Tongue (tissue), 2 donors: ENCODE data around the gene GABRB1. TPM values are rescaled to one million over a fixed set of nuclear protein-coding genes. Genes with fewer than 3 reads are reported as not detected.
"Not testable (repeated sequence)": the region's sequence is repeated elsewhere in the genome, so short reads cannot be mapped to it uniquely, and the experiment has no call there.

ENCODE experiments used
- DNase-seq: peaks from one replicate; pipeline ENCODE4 v3.0.0-alpha.2; 2015
- total RNA-seq: library from RNA; depleted of rRNA; stranded (reverse); fragments of >200 nt; gene quantifications from one replicate; pipeline ENCODE4 v1.2.3, GENCODE V29; 2014

The GABRB1 gene
- total RNA-seq, 1 donor from 2014 or later = not detected

DNA sequence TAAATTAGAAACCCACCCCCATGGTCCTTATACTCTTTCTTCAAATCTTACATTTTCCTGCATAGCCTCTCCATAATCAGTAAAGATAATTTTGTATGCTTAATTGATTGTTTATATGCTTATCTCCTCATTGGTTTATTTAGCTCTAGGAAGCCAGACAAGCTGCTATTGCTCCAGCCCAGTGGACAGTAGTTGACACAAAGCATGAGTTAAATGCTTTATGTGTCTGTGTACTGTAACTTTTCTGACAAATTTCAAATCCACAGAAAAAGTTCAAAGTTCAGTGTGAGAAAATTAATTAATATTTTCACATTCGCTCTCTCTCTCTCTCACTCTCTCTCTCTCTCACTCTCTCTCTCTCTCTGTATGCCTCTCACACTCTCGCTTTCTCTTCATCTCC is 181.7 kb downstream of the GABRB1 start:
- no peak for DNase-seq

DNA sequence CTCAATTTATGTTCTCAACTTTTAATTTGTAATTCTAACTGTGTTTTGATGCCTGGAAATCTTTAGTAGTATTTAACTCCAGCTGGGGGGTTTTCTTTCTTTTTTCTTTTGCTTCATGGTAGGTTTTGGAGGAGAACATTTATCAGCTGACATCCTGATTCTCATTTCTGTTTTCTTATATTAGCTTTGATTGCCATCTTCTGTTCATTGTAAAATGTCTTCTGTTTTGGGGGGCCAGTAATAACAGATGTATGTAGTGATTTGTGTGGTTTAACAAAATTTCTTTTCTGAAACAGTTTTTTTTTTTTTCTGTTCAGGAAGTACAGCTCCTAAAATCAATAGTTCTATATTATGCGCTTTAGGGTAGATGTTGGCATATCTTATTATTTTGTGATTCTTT is 182.2 kb downstream of the GABRB1 start:
- no peak for DNase-seq

DNA sequence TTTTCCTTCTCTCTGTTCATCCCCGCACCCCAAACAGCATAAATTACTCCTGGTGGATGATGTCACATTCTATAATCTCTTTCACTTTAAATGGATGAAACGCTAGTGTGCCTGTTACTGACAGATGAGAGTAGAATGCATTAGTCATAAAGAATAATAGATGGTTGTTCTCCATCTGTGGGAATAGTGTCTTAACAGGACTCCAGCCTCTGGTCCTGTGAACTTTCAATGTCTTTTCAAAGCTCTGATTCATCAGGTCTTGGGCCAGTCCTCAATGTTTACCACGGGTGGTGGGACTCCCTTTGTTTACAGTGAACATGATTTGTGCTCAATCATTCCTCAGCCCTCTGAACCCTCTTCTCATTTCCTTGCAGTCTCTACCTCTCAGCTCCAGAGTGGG is 182.6 kb downstream of the GABRB1 start:
- peak; percentile 37 for DNase-seq

DNA sequence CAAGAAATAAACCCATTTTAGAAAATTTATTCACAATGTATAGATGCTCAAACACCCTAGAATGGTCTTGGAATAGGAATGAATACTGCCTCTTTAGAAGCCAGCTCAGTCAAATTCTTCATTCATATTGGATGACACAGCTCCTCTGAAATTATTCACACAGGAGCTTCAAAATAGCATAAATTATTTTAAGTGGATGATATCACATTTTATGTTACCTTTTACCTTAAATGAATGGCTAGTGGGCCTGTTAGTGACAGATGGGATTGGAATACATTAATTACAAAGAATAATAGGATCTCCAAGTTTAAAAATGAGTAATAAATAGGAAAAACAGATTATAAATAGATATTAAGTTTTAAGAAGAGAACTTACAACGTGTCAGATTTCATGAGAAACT is 184.4 kb downstream of the GABRB1 start:
- DNase-seq = no peak

DNA sequence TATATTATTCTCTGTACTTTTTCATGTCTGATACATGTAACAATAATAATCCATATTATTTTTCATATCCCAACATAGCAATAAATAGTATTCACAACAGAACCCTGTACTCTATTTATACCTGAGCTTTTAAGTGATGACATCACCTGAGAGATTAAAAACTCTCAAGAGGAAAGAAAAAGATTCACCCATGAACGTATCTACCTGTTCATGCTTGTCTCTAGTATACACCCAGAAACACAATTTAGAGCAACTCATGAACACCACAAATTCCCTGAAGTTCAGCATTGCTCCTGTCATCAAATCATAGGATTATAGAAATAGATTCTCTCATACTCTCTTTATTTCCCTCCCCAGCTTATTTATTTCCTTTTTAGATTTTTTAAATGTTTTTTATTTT is 185.9 kb downstream of the GABRB1 start:
- no peak for DNase-seq

DNA sequence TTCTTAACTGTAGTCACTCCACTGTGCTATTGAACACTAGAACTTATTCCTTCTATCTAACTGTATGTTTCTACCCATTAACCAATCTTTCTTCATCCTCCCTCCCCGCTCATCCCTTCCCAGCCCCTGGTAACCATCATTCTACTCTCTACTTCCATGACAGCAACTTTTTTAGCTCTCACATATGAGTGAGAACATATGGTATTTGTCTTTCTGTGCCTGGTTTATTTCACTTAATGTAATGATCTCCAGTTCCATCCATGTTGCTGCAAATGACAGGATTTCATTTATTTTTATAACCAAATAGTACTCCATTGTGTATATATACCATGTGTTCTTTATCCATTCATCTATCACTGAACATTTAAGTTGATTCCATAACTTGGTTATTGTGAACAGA is 186.5 kb downstream of the GABRB1 start:
- peak; percentile 20 for DNase-seq

DNA sequence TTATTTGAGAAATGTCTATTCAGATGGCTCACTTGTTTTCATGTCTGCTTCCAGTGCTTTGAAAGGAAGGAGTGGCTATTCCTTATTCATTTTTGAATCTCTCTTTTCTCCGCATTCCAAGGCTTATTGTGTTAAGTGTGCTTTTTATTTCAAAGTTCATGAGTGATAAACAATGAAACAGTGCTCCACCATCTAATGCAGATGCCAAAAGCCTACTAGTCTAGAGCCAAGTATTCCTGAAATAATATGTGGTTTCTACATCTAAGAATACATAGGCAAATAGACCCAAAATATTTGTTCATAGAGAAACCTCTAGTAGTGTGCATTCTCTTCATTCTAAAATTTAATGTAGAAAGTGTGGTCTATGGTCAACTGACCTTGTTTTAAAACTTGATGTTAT is 187.3 kb downstream of the GABRB1 start:
- DNase-seq = no peak

DNA sequence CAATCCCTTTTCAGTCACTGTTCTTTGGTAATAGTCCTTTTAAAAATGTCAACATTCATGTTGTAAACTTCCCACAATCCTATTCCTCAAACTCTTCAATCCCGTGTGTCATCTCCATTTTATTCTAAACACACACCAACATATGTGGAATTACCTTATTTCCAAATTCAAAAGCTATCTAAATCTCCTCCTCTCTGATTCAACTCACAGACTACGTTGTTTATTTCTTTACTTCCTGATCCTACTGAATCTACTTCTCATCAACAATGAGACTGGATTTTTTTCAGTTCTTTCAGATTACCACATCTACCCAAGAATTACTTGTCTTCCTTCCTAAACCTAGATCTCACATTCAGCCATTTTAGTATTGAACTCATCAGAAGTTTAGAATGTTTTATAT is 188.2 kb downstream of the GABRB1 start:
- no peak for DNase-seq

DNA sequence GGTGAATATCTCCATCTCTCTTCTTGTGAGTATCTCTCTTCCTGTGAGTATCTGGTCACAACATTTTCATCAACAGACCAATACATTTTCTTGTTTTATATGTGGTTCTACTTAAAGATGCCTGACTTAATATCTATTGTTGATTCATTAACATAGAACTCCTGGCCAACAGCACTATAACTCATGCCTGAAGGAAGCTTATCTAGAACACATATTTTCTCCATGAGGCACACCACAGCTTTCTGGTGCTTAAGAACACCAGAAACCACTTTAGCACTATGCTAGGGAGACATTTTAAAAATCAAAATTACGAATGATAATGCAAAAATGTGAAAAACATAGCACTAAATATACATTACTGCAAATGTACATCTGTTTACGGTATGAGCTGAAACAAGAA is 190.4 kb downstream of the GABRB1 start:
- DNase-seq = no peak

DNA sequence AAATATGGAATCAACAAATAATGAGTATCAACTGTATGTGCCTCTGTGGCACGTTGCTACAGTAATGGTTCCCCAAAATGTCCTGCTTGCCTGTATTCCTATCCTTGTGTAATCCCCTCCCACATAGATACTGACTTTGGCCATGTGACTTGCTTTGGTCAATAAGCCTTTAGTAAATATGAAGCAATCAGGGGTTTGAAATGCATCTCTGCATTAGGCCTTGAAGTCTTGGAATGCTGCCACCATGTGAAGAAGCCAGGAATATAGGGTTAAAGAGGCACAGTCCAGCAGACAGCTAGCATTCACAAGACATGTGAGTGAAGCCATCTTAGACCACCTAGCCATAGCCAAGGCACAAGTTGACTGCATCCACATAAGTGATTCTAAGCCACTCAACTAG is 190.9 kb downstream of the GABRB1 start:
- no peak for DNase-seq

DNA sequence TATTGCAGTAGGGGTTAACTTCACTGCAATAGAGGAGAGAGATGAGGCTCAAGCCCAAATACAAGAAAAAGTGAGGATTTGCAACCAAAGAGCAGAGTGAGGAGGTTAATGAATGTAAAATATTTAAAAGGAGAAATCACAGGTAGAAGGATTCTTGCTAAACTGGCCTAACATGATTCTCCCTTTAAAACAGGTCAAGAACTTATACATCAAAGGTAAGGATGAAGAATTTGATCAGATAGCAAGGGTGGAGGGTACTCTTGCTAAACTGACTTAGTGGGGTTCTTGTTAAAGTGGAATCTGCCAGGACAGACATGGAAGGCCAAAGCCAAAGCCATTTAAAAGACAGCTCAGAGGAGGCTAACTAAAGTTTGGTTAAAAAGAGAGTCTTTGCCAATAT is 193.0 kb downstream of the GABRB1 start:
- DNase-seq = no peak

DNA sequence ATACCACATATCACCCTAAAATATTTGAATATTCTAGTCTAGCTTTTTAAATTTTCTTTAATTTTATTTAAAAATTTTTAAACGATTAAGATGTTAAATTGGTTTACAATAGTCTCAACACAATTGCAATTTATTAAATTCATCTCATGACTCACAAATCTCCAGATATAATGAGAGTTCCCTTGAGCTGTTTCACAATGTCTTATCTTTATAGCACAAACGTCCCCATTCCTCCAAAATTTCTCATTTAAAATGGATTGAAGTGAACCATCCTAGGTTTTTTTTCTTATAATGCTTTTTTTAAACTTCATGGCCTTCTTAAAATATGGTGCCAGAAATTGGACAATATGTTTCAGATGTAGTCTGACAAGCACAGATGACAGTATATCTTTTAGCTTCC is 204.4 kb downstream of the GABRB1 start:
- DNase-seq = no peak

DNA sequence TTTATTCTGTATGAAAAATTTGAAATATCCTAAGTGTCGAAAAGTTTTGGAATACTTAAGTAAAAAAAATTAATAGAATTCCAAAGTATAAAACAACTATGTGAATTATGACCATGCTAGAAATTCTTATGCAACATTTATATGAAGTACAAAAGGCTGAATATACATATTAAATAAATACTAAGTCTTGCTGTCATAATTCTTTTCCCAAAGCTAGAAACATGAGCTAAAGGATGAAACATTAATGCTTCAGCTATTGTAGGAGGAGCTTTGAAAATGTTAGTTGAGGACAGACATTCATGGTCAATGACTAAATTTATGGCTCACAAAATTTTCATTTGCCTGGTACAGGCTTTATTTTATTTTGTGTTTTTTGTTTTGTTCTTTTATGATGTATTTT is 207.3 kb downstream of the GABRB1 start:
- no peak for DNase-seq

DNA sequence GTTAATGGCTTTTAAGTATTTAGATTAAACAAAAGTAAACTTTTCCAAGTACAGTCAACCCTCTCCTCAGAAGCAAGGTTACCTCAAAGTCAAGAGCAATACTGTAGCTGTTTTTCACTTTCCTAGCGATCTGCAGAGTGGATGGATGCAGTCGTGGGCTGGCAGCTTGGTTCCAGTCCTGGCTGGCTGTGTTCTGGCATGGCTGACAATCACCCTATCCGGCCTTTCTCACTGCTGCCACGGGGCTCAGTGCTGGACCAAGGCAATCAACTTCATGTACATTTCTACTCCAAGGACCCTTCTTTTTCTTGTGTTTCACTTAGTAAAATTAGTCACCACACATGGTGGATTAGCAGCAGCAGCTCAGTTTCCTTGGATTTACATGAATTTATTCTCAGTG is 208.3 kb downstream of the GABRB1 start:
- DNase-seq = no peak

DNA sequence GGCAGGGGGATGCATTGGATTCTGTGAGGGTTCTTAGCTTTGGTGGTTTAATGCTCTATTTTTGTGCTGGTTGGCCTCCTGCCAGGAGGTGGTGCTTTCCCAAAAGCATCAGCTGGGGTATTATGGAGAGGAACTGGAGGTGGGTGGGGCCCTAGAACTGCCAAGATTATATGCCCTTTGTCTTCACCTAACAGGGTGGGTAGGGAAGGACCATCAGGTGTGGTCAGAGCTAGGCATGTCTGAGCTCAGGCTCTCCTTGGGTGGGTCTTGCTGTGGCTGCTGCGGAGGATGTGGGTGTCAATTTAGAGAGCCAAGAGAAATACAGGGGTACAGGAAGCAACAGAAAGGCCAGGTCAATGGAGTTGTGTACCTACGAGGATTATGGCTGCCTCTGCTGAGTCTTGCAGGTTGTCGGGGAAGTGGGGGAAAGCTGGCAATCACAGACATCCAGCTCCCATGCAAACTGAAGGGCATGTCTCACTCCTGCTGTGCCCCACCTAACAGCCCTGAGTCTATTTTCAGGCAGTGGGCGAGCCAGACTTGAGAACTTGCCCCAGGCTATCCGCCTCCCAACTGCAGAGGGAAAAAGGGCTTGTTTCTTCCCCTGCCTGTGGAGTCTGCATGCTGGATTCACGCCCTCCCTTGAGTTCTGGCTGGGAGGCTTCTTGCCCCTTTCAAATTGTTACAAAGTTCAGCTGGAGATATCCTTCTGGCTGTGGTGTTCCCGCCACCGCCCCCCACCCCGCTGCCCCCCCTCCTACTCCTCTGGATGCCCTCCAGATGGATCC is 220.2 kb downstream of the GABRB1 start:
- DNase-seq = no peak

DNA sequence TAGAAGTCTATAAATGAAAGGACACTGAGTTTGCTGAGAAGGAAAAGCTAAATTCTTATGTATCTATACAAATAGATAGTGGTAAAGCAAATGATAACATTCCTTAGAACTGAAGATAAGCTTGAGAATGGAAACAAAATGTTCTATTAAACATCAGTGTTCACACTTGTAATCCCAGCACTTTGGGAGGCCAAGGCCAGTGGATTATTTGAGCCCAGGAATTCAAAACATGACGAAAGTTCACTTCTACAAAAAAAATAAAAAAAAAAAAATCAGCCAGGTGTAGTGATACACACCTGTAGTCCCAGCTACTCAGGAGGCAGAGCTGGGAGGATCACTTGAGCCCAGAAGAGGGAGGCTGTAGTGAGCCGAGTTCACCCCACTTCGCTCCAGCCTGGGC is 232.4 kb downstream of the GABRB1 start:
- DNase-seq = no peak

DNA sequence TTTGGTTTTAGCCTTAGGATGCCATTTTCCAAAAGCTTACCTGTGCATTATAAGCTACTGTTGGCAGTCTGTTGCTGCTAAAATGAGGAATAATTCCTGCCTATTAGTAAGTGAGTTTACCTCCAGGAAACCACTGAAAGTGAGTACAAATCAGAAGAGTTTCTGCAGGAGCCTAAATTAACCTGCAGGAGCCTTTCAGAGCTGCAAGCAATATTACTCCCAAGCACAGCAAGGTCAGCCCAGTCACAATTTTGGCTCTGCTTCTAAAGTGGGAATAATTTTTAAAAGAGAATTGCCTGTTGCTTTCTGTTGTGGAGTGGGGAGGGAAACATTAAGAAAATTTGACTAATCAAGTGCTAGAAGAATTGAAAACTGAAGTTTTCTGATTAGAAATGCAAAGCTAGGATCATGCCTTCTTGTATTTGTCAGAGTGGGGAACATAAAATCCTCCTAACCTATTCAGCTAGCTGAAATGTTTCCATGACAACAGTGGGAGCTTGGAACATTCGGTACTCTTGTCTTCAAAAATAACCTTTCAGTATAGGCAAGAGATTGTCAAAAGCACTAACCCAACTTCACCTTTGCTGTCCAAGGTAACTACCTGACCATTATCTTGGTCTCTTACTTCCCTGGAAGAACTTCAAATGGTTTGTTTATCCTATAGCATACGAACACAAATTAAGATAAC is 239.0 kb downstream of the GABRB1 start:
- DNase-seq = no peak

DNA sequence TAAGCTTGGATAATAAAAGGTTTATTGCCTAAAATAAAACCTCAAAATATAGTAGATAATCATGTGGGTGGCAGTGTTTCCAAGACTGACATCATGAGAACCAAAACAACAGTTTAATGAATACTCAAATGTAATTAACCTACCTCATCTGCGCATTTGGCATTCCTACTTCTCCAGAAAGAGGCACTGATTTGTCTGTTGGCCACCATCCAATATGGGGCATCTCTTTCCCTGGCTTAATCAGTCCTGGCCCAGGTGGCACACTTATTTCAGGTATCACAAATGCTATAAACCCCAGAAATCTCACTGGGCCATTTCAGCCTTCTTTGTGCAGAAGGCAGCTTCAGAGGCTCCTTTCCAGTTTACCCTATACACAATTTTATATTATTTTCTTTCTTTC is 239.9 kb downstream of the GABRB1 start:
- no peak for DNase-seq

DNA sequence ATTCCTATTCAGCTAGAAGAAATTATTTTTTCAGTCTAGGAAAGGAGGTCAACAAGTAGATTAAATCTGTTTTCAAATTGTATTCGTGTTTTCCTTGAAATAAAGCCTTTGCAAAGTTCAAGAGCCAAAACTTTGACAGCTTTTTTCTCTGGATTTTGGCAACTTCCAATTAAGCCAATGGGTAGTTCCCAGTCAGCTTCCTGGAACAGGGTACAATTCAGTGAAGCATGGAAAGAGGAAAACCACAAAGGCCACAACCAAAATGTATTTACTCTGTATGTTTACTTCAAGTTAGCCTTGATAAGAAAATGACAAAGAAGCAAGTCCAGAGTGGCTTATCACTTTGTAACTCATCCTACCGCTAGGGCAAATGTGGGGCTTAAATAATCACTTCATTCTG is 243.5 kb downstream of the GABRB1 start:
- no peak for DNase-seq

DNA sequence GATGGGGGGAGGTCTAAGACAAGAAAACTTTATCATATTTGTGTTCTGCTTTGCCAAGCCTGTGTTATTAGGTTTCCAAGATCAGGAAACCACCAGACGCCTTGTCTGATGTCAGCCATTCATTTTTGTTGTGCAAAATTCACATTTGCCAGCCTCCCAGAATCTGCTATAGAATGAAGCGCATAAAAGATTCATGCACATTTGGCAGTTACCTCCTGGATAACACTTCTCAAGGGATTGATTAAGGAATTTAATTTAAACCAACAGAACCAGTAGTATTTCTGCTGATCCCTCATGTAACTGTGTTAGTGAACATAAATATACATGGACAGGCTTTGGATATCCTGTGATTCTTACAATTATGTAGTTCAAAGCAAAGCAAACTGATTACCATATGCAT is 244.2 kb downstream of the GABRB1 start:
- no peak for DNase-seq

DNA sequence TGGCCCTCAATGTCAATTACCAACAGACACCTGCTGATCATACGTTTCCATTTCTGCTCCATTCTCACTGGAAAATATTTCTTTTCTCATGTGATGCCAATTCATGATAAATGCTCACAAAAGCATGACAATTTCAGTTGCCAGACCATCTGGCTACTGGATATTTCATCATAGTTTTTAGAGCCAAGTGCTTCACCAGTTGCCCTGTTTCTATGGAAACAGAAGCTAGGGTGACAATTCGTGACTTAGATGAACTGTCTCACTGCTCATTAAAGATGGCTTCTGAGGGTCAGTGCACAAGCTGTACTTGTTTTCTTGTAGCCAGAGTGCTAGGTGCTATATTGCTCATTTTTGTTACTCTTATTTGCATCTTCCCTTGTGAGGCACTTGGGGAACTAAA is 247.3 kb downstream of the GABRB1 start:
- no peak for DNase-seq

DNA sequence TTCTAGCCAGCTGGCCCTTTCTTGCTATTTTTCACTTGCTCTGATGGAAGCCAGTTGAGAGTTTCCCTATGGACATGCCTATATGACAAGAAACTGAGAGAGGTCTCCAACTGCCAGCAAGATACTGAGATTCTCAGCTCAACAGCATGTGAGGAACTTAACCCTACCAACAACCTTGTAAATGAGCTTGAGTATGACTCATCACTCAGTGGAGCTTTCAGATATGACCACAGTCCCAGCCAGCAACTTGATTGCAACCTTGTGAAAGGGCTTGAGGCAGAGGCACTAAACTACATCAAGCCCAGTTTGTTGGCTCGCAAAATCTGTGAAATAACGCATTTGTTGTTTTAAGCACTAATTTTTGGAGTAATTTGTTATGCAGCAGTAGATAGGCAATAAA is 256.4 kb downstream of the GABRB1 start:
- DNase-seq = no peak

DNA sequence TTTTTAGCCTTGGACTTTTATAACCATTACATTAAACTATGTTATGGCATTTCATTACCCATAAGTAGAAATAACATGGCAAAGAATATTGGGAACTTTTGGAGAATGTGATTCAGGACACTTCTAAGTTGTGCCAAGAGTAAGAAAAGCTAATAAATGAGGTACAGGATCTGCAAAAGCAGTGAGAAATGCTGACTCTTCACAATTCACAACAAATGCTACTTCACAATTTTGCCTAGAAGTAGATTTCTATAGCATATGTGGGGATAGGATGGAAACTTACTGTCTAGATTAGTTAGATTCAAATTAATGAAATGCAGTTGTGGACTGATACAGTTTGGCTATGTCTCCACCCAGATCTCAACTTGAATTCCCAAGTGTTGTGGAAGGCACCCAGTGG is 258.4 kb downstream of the GABRB1 start:
- no peak for DNase-seq

DNA sequence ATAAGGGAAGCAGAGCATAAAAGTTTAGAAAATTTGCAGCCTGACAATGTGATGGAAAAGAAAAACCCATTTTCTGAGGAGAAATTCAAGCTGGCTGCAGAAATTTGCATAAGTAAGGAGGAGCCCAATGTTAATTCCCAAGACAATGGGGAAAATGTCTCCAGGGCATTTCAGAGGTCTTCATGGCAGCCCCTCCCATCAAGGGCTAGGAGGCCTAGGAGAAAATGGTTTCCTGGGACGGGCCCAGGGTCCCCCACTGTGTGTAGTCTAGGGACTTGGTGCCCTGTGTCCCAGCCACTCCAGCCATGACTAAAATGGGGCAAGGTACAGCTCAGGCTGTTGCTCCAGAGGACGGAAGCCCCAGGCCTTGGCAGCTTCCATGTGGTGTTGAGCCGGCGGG is 259.5 kb downstream of the GABRB1 start:
- not testable (repeated sequence) for DNase-seq
